ENCODE measurements around the gene MSX1. TPM values are rescaled to one million over a fixed set of nuclear protein-coding genes. Genes with fewer than 3 reads are reported as not detected.

The MSX1 gene
- total and polyA plus RNA-seq, 9 donors = 2.2 to 4.5 (median 4.0) TPM

- H3K27me3 ChIP-seq = no peaks in the 10 kb centered on the region
- intact Hi-C loops (cut with DNase I) = no loop called here
- H3K4me3 ChIP-seq = no peak overlapping the region
- no peak overlapping the region for H3K27ac ChIP-seq
- DNase-seq = no peak
- TF ChIP-seq POLR2A (IDR thresholded peaks at IDR 0.05) (no peak), EP300 (IDR thresholded peaks at IDR 0.05) (no peak)
- TF ChIP-seq, protein P1, sequence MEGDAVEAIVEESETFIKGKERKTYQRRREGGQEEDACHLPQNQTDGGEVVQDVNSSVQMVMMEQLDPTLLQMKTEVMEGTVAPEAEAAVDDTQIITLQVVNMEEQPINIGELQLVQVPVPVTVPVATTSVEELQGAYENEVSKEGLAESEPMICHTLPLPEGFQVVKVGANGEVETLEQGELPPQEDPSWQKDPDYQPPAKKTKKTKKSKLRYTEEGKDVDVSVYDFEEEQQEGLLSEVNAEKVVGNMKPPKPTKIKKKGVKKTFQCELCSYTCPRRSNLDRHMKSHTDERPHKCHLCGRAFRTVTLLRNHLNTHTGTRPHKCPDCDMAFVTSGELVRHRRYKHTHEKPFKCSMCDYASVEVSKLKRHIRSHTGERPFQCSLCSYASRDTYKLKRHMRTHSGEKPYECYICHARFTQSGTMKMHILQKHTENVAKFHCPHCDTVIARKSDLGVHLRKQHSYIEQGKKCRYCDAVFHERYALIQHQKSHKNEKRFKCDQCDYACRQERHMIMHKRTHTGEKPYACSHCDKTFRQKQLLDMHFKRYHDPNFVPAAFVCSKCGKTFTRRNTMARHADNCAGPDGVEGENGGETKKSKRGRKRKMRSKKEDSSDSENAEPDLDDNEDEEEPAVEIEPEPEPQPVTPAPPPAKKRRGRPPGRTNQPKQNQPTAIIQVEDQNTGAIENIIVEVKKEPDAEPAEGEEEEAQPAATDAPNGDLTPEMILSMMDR (IDR thresholded peaks at IDR 0.05) = no peak
- no peaks in the 10 kb centered on the region for H3K36me3 ChIP-seq
- H3K4me1 ChIP-seq (ENCODE audit: insufficient read depth) = no peaks in the 10 kb centered on the region
- WGBS, 3 donors = 60 to 67% (median 63%) methylated on average over 13 of the region's 13 CpGs
- H3K9me3 ChIP-seq = no peaks in the 10 kb centered on the region
Observed at GRCh38 chr4:4838051-4838935, 21.2 kb upstream of the MSX1 start.

GRCh38 chr4:4838936-4839810 is 20.3 kb upstream of the MSX1 start:
- DNase-seq = no peak
- Histone ChIP-seq H3K27me3 (no peaks in the 10 kb centered on the region), H3K4me3 (no peak overlapping the region), H3K36me3 (no peaks in the 10 kb centered on the region), H3K27ac (no peak overlapping the region), H3K9me3 (no peaks in the 10 kb centered on the region), H3K4me1 (ENCODE audit: insufficient read depth) (no peaks in the 10 kb centered on the region)
- 61 to 68% (median 67%) methylated on average over 16 of the region's 16 CpGs for WGBS, 3 donors
- TF ChIP-seq, protein P1 (IDR thresholded peaks at IDR 0.05) = no peak
- TF ChIP-seq EP300 (IDR thresholded peaks at IDR 0.05) (no peak), POLR2A (IDR thresholded peaks at IDR 0.05) (no peak)
- intact Hi-C loops (cut with DNase I) = no loop called here

DNA sequence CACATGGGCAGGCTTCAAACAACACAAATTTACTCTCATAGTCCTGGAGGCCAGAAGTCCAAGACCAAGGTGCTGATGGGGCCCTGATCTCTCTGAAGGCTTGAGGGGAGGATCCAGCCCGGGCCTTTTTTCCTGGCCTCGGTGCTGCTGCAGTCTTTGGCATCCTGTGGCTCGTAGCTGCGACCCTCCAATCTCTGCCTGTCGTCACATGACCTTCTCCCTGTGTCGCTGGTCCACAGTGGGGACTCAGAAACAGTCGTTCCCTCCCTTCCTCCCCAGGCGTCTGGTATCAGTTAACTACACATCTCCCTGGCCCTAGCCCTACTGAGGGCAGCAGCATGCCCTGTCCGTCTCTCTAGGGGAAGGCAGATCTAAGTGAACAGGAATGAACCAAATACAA is 19.1 kb upstream of the MSX1 start:
- H3K27me3 ChIP-seq = no peaks in the 10 kb centered on the region
- H3K4me1 ChIP-seq (ENCODE audit: insufficient read depth) = no peaks in the 10 kb centered on the region
- TF ChIP-seq, protein P1 (IDR thresholded peaks at IDR 0.05) = no peak
- TF ChIP-seq EP300 (IDR thresholded peaks at IDR 0.05) (no peak), POLR2A (IDR thresholded peaks at IDR 0.05) (no peak)
- no peaks in the 10 kb centered on the region for H3K36me3 ChIP-seq
- no peak for DNase-seq
- no peaks in the 10 kb centered on the region for H3K9me3 ChIP-seq
- H3K4me3 ChIP-seq = no peak overlapping the region
- intact Hi-C loops (cut with DNase I) = loop anchor here in 1 of 4 donors (10.0 kb wide), 1 partner anchor 146 kb away; no protein-coding TSS in a partner anchor
- no peak overlapping the region for H3K27ac ChIP-seq
- WGBS, 3 donors = 40 to 58% (median 52%) methylated on average over 9 of the region's 9 CpGs

- 72 to 84% (median 80%) methylated on average over 9 of the region's 9 CpGs for WGBS, 3 donors
- intact Hi-C loops (cut with DNase I) = loop anchor here in 1 of 4 donors (10.0 kb wide), 1 partner anchor 146 kb away; no protein-coding TSS in a partner anchor
Observed at GRCh38 chr4:4841156-4841555, 18.3 kb upstream of the MSX1 start.

More at GRCh38 chr4:4841156-4841555, 18.3 kb upstream of the MSX1 start:
- H3K27me3 ChIP-seq = no peaks in the 10 kb centered on the region
- no peaks in the 10 kb centered on the region for H3K9me3 ChIP-seq
- H3K4me3 ChIP-seq = no peak overlapping the region
- H3K27ac ChIP-seq = no peak overlapping the region
- H3K4me1 ChIP-seq (ENCODE audit: insufficient read depth) = no peaks in the 10 kb centered on the region
- DNase-seq = no peak
- TF ChIP-seq, protein P1 (IDR thresholded peaks at IDR 0.05) = no peak
- TF ChIP-seq POLR2A (IDR thresholded peaks at IDR 0.05) (no peak), EP300 (IDR thresholded peaks at IDR 0.05) (no peak)
- no peaks in the 10 kb centered on the region for H3K36me3 ChIP-seq

Measured in ovary (tissue), 9 donors.